GM12864 (cell line): Measurements from ENCODE around the gene VWC2L.
A peak's percentile ranks its signal among the peaks of the same experiment; 100 is the strongest.

Source experiments
- DNase-seq: peaks from one replicate; pipeline ENCODE4 v3.0.0-alpha.2; 2011; ENCODE audit warnings: low read depth
- H3K4me3 ChIP-seq: 2 replicates; pipeline ENCODE4 v1.5.1; 2011; ENCODE audit warnings: mild to moderate bottlenecking, low read depth, low read length, control low read depth
- CTCF ChIP-seq: IDR thresholded peaks from 2 replicates; pipeline ENCODE4 v1.5.1; 2011; ENCODE audit warnings: low read depth, mild to moderate bottlenecking, moderate library complexity, low read length, control low read depth, inconsistent platforms; ENCODE audit errors: missing control alignments

VWC2L gene

GRCh38 chr2:214574084-214574781 is 163.4 kb downstream of the VWC2L start:
- no peak overlapping the region for H3K4me3 ChIP-seq
- TF ChIP-seq CTCF, result no peak
- DNase-seq, result no peak

GRCh38 chr2:214575030-214575429 is 164.2 kb downstream of the VWC2L start:
- no peak for DNase-seq
- TF ChIP-seq CTCF, result no peak

GRCh38 chr2:214575465-214575864 is 164.6 kb downstream of the VWC2L start:
- H3K4me3 ChIP-seq, result no peak overlapping the region
- no peak for DNase-seq
- no peak for TF ChIP-seq CTCF

More at GRCh38 chr2:214575030-214575429, 164.2 kb downstream of the VWC2L start:
- H3K4me3 ChIP-seq, result no peak overlapping the region

GRCh38 chr2:214577769-214578168 is 166.9 kb downstream of the VWC2L start:
- no peak for DNase-seq
- H3K4me3 ChIP-seq, result no peak overlapping the region
- no peak for TF ChIP-seq CTCF

- TF ChIP-seq CTCF, result no peak
- H3K4me3 ChIP-seq, result no peak overlapping the region
- DNase-seq, result no peak
These were observed 167.6 kb downstream of the VWC2L start for GRCh38 chr2:214578442-214578841.

- DNase-seq, result no peak
- TF ChIP-seq CTCF, result no peak
These were observed 168.2 kb downstream of the VWC2L start for GRCh38 chr2:214579035-214579434.

GRCh38 chr2:214587442-214587841 is 176.6 kb downstream of the VWC2L start:
- H3K4me3 ChIP-seq, result no peak overlapping the region
- DNase-seq, result no peak
- TF ChIP-seq CTCF, result peak; percentile 58

More at GRCh38 chr2:214579035-214579434, 168.2 kb downstream of the VWC2L start:
- H3K4me3 ChIP-seq, result no peak overlapping the region
